A549 (cell line): ENCODE results near the gene TMEM45A. TPM values are rescaled to one million over a fixed set of nuclear protein-coding genes. Genes with fewer than 3 reads are reported as not detected.

Experiments
- ATAC-seq, 2 experiments: fragments of 200-7000 bp in 1 of 2; fragments of >200 bp in 1 of 2; cut with Nextera tagmentation in 1 of 2; cut with Tn5 transposase in 1 of 2; 3 replicates each; pipeline versions ENCODE4 v1.8.0 to v1.9.1; 2018 to 2020; ENCODE audit warnings: mild to moderate bottlenecking in 1 of 2, moderate library complexity in 1 of 2
- CTCF ChIA-PET: fragments of 300-600 bp; sonication (Branson Sonifier 250); formaldehyde crosslinking; extraction: SDS; loops from one replicate; lab custom pipeline; 2021; ENCODE audit warnings: antibody characterized with exemption, inconsistent platforms; lab: Yijun Ruan, JAX
- POLR2A ChIA-PET: fragments of 350-600 bp; formaldehyde crosslinking; extraction: SDS; loops from one replicate; lab custom pipeline; 2021; ENCODE audit warnings: antibody characterized with exemption, inconsistent platforms; lab: Yijun Ruan, JAX
- DNase-seq, 2 experiments: peaks; one replicate each; pipeline versions ENCODE4 v3.0.0 to v3.0.0-alpha.2; 2011 to 2016; ENCODE audit warnings: low read depth in 1 of 2, low spot score in 1 of 2
- FAIRE-seq: peaks from 2 replicates; lab custom pipeline; 2011; peaks lifted over from hg19 to GRCh38; lab: Jason Lieb, UNC
- H3K27ac ChIP-seq, 2 experiments: fragments of >200 bp; sonication (Bioruptor Twin); formaldehyde crosslinking; 3 replicates each; pipeline ENCODE4 v1.5.1; 2016 to 2017
- H3K4me1 ChIP-seq: fragments of >200 bp; sonication (Bioruptor Twin); formaldehyde crosslinking; 3 replicates; pipeline ENCODE4 v1.6.1; 2016
- H3K4me2 ChIP-seq: fragments of >200 bp; sonication (Bioruptor Twin); formaldehyde crosslinking; 3 replicates; pipeline ENCODE4 v1.6.1; 2016
- H3K4me3 ChIP-seq: fragments of >200 bp; sonication (Bioruptor Twin); formaldehyde crosslinking; 3 replicates; pipeline ENCODE4 v1.5.1; 2016
- H3K9me3 ChIP-seq: fragments of >200 bp; sonication (Bioruptor Twin); formaldehyde crosslinking; 3 replicates; pipeline ENCODE4 v1.6.1; 2016
- CEBPB ChIP-seq, 2 experiments: fragments of >200 bp in 1 of 2; sonication (Bioruptor Twin) in 1 of 2; formaldehyde crosslinking in 1 of 2; IDR thresholded peaks; 2 replicates each; pipeline ENCODE4 v1.6.1; 2012 to 2016
- HEYL ChIP-seq: fragments of 250-450 bp; sonication (Bioruptor Pico); IDR thresholded peaks from 2 replicates; pipeline ENCODE4 v1.8.0; 2021; ENCODE audit warnings: mild to moderate bottlenecking, moderate library complexity
- MAFK ChIP-seq: fragments of 450-650 bp; IDR thresholded peaks from 2 replicates; pipeline ENCODE4 v1.6.1; 2014; ENCODE audit not compliant: partially characterized antibody
- PBX3 ChIP-seq: IDR thresholded peaks from 2 replicates; pipeline ENCODE4 v1.6.1; 2012
- RAD21 ChIP-seq, 2 experiments: fragments of >200 bp in 1 of 2; sonication (Bioruptor Twin) in 1 of 2; formaldehyde crosslinking in 1 of 2; IDR thresholded peaks in 1 of 2; conservative IDR thresholded peaks in 1 of 2; 2 replicates in 1 of 2; 3 replicates in 1 of 2; pipeline ENCODE4 v1.6.1; 2012 to 2018; ENCODE audit warnings: inconsistent platforms in 1 of 2
- SMC3 ChIP-seq: fragments of >200 bp; sonication (Bioruptor Twin); formaldehyde crosslinking; IDR thresholded peaks from 3 replicates; pipeline ENCODE4 v1.6.1; 2018; ENCODE audit warnings: inconsistent platforms
- TP53 ChIP-seq: fragments of 250-450 bp; sonication (Bioruptor Pico); IDR thresholded peaks from 2 replicates; pipeline ENCODE4 v1.5.0; 2021; ENCODE audit warnings: mild to moderate bottlenecking, moderate library complexity
- WGBS: methylation state at CpG from one replicate; pipeline ENCODE4 v1.1.6; 2017; ENCODE audit errors: missing lambda C conversion rate; 5-methylcytosine and 5-hydroxymethylcytosine counted together
- polyA plus RNA-seq, 4 experiments: library from polyadenylated mRNA; depleted of rRNA in 3 of 4; stranded (reverse); fragments of >200 nt; fragmentation: RNase III in 1 of 4; extraction: RNeasy Plus Mini Kit Qiagen cat#74134 plus additional on column Dnase treatment in 1 of 4; gene quantifications; 2 replicates in 3 of 4; 3 replicates in 1 of 4; pipeline ENCODE4 v1.2.3, GENCODE V29; 2011 to 2017
- TF ChIP-seq, protein P1 (sequence below): fragments of 450-650 bp; IDR thresholded peaks from 2 replicates; pipeline ENCODE4 v1.6.1; 2014; ENCODE audit warnings: antibody characterized with exemption
- TF ChIP-seq, protein P2 (sequence below): fragments of >200 bp; sonication (Bioruptor Twin); formaldehyde crosslinking; IDR thresholded peaks from 3 replicates; pipeline ENCODE4 v1.5.1; 2016

The TMEM45A gene
- polyA plus RNA-seq, 2 of the 4 experiments (the other 2 are of a cell fraction): 4.6 to 7.0 TPM

DNA sequence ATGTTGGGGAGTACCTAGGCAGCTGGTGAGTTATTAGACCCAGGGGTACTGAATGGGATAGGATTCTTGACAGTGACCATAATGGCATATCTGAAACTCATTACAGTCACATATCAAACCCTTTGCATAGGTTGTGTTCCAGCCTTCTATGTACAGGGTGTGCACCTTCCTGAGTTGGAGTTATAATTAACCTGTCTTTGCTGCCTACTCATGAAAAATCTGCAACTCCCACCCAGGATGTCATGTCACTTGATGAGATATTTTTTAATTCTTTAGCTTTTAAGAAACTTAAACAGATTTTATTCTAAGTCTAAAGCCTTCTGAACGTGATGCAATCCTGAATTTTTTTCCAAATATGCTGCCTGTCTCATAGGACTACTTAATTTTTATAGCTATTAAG, 95.8 kb downstream of the TMEM45A start:
- no peaks in the 10 kb centered on the region for H3K9me3 ChIP-seq
- H3K4me3 ChIP-seq: no peak overlapping the region
- ATAC-seq (no peak), FAIRE-seq (no peak), DNase-seq (no peak)
- CTCF ChIA-PET: interaction anchor here (2.2 to 9.3 kb wide), 2 partner anchors 14 to 126 kb away, joined by 9 to 130 read pairs; no protein-coding TSS in a partner anchor
- POLR2A ChIA-PET: no interaction called here
- H3K4me1 ChIP-seq: peaks cover 13% of the 10 kb centered on the region
- H3K27ac ChIP-seq: no peak overlapping the region
- no peak overlapping the region for H3K4me2 ChIP-seq
- TF ChIP-seq TP53: no peak
- WGBS: 23% methylated on average over 1 of the region's 1 CpG

DNA sequence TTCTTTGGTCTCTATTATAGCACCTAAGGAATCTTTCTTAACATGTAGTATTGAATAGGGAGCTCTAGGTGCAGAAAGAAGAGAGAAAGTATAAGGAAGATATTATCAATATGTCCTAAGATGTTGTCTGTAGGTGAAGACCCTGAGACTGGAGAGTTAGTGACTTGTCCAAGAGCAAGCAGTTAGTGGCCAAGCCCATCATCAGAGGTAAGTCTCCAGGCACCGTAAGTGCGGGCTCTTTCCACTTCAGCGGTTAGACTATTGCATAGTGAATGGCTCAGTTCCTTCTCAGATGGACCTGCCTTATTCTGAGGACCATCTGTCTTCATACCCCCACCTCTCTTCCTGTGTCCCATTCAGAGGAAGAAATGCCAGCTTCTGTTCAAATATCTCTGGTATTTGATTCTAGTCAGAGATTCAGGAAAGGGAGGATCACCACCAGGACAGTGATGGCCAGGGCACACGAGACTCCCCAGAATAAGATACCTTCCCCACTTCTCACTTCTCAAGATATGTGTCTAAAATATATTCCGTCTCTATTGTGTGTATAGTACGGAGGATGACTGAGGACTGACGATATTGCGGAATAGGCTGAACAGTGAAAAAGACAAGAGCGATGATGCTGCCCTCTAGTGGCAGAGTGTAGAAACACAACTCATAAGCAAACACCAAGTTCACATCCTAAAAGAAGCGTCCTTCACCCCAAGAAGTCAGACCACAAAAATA, 97.9 kb downstream of the TMEM45A start:
- H3K27ac ChIP-seq: peak overlapping the region in 1 of 2 experiments; percentile 53; a peak in 1 of 6 replicates
- peak overlapping the region; percentile 75 for H3K4me2 ChIP-seq
- H3K9me3 ChIP-seq: no peaks in the 10 kb centered on the region
- H3K4me1 ChIP-seq: peaks cover 13% of the 10 kb centered on the region
- DNase-seq (peak; percentile 49 to 73), ATAC-seq (peak; percentile 86 to 92), FAIRE-seq (peak; percentile 36)
- peak; percentile 2 for TF ChIP-seq MAFK
- peak; percentile 76 to 86 for TF ChIP-seq CEBPB (IDR thresholded peaks at IDR 0.05)
- TF ChIP-seq, protein P1, sequence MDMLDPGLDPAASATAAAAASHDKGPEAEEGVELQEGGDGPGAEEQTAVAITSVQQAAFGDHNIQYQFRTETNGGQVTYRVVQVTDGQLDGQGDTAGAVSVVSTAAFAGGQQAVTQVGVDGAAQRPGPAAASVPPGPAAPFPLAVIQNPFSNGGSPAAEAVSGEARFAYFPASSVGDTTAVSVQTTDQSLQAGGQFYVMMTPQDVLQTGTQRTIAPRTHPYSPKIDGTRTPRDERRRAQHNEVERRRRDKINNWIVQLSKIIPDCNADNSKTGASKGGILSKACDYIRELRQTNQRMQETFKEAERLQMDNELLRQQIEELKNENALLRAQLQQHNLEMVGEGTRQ: no peak
- TF ChIP-seq, protein P2, sequence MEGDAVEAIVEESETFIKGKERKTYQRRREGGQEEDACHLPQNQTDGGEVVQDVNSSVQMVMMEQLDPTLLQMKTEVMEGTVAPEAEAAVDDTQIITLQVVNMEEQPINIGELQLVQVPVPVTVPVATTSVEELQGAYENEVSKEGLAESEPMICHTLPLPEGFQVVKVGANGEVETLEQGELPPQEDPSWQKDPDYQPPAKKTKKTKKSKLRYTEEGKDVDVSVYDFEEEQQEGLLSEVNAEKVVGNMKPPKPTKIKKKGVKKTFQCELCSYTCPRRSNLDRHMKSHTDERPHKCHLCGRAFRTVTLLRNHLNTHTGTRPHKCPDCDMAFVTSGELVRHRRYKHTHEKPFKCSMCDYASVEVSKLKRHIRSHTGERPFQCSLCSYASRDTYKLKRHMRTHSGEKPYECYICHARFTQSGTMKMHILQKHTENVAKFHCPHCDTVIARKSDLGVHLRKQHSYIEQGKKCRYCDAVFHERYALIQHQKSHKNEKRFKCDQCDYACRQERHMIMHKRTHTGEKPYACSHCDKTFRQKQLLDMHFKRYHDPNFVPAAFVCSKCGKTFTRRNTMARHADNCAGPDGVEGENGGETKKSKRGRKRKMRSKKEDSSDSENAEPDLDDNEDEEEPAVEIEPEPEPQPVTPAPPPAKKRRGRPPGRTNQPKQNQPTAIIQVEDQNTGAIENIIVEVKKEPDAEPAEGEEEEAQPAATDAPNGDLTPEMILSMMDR: peak; percentile 93
- TF ChIP-seq PBX3: no peak
- TF ChIP-seq SMC3: peak; percentile 88
- TF ChIP-seq HEYL (CRISPR knock-in tag): no peak
- TF ChIP-seq RAD21 (conservative IDR thresholded peaks at IDR 0.05 in 1 of 2, IDR thresholded peaks at IDR 0.05 in 1 of 2): peak; percentile 84 to 85
- 21% methylated on average over 10 of the region's 10 CpGs for WGBS
- H3K4me3 ChIP-seq: peak overlapping the region; percentile 23; the same call in 1 of the 3 replicates
- ChIA-PET POLR2A (no interaction called here), CTCF (interaction anchor here (0.5 to 9.3 kb wide), 37 partner anchors 9 to 926 kb away, joined by 3 to 130 read pairs (median 3); partner anchors contain the start of gene NIT2)

GRCh38 chr3:100590840-100591147, 98.4 kb downstream of the TMEM45A start:
- CTCF ChIA-PET: interaction anchor here (0.5 to 9.3 kb wide), 25 partner anchors 10 to 759 kb away, joined by 3 to 130 read pairs (median 4); no protein-coding TSS in a partner anchor
- FAIRE-seq (no peak), DNase-seq (no peak), ATAC-seq (peak in 1 of 2 experiments; percentile 19; a peak in 1 of 6 replicates)
- Histone ChIP-seq H3K4me2 (peak overlapping the region; percentile 57), H3K4me1 (peaks cover 13% of the 10 kb centered on the region), H3K27ac (0 out of 6 replicates have a peak overlapping the region, but pooled peaks of 1 of the 2 experiments have one; percentile 0), H3K9me3 (no peaks in the 10 kb centered on the region), H3K4me3 (no peak overlapping the region)
- TF ChIP-seq, protein P1: no peak
- TF ChIP-seq, protein P2: 0 out of 3 replicates have a peak, but pooled peaks have one; percentile 27
- WGBS: 0% methylated on average over 1 of the region's 1 CpG
- POLR2A ChIA-PET: no interaction called here
